Rectal smooth muscle tissue (tissue), 1 donor: ENCODE results near the gene MTMR3.

Experiments
- H3K27ac ChIP-seq: one replicate; pipeline ENCODE4 v1.7.0; 2013; ENCODE audit warnings: low read depth, low read length, inconsistent platforms
- H3K27me3 ChIP-seq: one replicate; pipeline ENCODE4 v1.7.0; 2013; ENCODE audit warnings: low read length; ENCODE audit not compliant: control insufficient read depth, insufficient read depth
- H3K36me3 ChIP-seq: one replicate; pipeline ENCODE4 v1.7.0; 2013; ENCODE audit warnings: low read length; ENCODE audit not compliant: control insufficient read depth, insufficient read depth
- H3K4me1 ChIP-seq: one replicate; pipeline ENCODE4 v1.7.0; 2013; ENCODE audit warnings: low read length; ENCODE audit not compliant: control insufficient read depth, insufficient read depth
- H3K4me3 ChIP-seq: one replicate; pipeline ENCODE4 v1.7.0; 2013; ENCODE audit warnings: low read length
- H3K9ac ChIP-seq: one replicate; pipeline ENCODE4 v1.7.0; 2013; ENCODE audit warnings: low read length

Gene MTMR3

DNA sequence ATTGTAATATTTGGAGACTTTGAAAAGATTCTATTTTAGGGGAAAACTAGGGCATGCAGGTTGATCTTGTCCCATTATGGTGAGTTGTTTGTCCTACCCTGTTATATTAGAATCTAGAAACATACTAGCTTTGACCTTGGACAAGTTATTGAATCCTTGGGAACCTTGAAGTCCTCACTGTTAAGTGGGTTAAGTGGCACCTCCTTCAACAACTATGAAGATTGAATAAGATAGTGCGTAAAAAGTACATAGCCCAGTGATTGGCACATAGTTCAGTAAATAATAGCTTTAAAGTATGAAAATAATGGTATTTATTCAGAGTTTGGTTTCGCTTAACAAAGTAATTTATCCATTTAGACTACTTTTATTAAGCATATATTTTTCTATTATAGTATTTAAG, 51.6 kb downstream of the MTMR3 start:
- no peak overlapping the region for H3K4me3 ChIP-seq
- H3K36me3 ChIP-seq = no peaks in the 10 kb centered on the region
- H3K27ac ChIP-seq = no peak overlapping the region
- no peaks in the 10 kb centered on the region for H3K27me3 ChIP-seq
- H3K9ac ChIP-seq = no peak overlapping the region
- no peaks in the 10 kb centered on the region for H3K4me1 ChIP-seq

DNA sequence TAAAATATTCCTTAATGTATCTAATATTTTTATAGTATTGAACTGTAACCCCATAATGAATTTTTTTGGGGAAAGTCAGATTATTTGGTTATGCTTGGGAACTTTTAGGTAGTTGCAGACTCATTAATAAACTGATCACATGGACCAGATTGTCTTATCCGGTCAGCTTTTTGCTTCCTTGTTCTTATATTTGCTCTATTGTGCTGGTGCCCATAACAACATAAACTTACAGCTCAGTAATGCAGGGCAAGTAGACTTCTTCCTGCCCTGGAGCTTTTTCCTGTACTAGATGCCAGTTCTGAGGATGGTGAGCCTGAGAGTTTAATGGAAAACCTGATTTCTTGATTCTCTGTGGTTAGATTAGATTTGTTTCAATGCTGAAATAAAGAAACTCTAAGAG, 53.2 kb downstream of the MTMR3 start:
- H3K4me1 ChIP-seq = no peaks in the 10 kb centered on the region
- H3K36me3 ChIP-seq = no peaks in the 10 kb centered on the region
- H3K4me3 ChIP-seq = no peak overlapping the region
- no peaks in the 10 kb centered on the region for H3K27me3 ChIP-seq
- H3K27ac ChIP-seq = no peak overlapping the region
- H3K9ac ChIP-seq = no peak overlapping the region

DNA sequence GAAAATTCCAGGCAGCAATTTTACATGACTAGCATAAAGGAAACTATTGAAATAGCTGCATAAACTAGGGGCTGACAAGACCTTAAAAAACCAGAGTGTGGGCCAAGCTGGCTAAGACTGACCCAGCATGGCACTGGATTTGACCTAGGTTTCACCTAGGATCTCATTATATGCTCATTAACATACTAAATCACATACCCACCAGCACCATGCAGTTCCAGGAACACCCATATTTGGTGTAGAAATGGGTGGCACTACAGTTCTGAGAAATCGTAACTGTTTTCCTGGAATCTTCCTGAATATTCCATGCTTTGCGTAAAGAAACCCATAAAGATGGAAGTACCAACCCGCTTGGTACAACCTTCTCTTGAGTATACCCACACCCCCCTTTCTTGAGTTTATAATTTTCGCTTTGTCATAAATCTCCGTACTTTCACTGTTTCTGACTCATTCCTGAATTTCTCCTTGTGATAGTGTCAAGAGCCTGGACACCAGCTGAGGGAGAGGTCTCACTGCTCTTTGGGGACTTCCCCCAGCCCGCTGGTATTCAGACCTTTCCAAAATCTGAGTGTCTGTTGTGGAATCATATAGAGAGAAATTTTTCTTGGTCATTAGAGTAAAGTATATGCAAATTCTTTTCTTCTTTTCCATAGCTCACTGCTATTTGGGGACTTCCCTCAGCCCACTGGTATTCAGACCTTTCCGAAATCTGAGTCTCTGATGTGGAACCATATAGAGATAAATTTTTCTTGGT, 55.1 kb downstream of the MTMR3 start:
- Histone ChIP-seq H3K27me3 (no peaks in the 10 kb centered on the region), H3K36me3 (no peaks in the 10 kb centered on the region), H3K27ac (no peak overlapping the region), H3K4me1 (no peaks in the 10 kb centered on the region), H3K4me3 (no peak overlapping the region), H3K9ac (no peak overlapping the region)

DNA sequence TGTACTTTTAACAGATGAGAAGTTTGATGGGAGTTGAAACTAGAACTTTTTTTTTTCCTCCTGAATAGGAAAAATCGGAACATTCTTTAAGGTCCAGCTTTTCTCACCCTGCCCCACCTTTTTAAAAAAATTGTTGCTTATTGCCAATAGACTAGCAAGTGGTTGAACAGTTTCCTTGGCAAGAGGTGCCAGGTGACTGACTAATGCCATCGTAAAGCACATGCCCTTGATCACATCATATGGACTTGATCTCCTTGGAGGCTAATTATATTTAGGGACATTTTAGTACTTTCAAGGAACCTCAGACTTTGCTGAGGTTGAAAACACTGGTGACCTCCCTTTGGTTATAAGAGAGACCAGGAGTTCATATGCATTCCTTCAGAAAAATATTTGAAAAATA, 57.6 kb downstream of the MTMR3 start:
- no peaks in the 10 kb centered on the region for H3K27me3 ChIP-seq
- no peaks in the 10 kb centered on the region for H3K36me3 ChIP-seq
- no peaks in the 10 kb centered on the region for H3K4me1 ChIP-seq
- no peak overlapping the region for H3K9ac ChIP-seq
- no peak overlapping the region for H3K27ac ChIP-seq
- H3K4me3 ChIP-seq = no peak overlapping the region

DNA sequence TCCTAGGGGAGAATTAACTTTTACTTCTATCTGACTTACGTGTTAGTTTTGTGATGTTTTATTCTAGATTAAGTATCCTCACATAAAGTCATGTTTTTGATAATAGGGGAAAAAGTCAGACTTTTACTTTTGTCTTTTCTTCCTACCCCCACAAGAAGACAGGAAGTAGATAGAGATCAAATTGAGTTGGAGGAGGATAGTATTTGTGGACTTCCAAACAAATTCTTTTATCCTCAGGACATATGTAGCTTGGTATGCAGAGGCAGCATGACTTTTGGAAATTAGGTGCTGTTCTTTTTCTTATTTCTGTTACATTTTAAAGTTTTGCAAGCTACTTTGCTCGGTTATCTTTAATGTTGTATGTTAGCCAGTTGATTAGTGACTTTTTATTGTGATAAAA, 61.4 kb downstream of the MTMR3 start:
- Histone ChIP-seq H3K4me3 (no peak overlapping the region), H3K36me3 (no peaks in the 10 kb centered on the region), H3K4me1 (no peaks in the 10 kb centered on the region), H3K9ac (no peak overlapping the region), H3K27me3 (no peaks in the 10 kb centered on the region), H3K27ac (no peak overlapping the region)

DNA sequence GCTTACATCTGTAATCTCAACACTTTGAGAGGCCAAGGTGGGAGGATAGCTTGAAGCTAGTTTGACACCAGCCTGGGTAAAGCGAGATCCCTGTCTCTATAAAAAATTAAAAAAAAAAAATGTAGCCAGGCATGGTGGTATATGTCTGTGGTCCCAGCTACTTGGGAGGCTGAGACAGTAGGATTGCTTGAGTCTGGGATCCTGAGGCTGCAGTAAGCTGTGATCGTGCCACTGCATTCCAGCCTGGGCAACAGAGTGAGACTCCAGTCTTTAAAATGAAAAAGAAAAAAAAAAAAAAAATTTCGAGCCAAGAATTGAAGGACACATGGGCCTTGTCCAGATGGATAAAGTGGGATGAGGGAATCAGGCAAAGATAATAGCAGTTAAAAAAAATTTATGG, 62.5 kb downstream of the MTMR3 start:
- Histone ChIP-seq H3K27ac (no peak overlapping the region), H3K4me3 (no peak overlapping the region), H3K36me3 (no peaks in the 10 kb centered on the region), H3K4me1 (peaks cover 2% of the 10 kb centered on the region), H3K27me3 (no peaks in the 10 kb centered on the region), H3K9ac (no peak overlapping the region)

DNA sequence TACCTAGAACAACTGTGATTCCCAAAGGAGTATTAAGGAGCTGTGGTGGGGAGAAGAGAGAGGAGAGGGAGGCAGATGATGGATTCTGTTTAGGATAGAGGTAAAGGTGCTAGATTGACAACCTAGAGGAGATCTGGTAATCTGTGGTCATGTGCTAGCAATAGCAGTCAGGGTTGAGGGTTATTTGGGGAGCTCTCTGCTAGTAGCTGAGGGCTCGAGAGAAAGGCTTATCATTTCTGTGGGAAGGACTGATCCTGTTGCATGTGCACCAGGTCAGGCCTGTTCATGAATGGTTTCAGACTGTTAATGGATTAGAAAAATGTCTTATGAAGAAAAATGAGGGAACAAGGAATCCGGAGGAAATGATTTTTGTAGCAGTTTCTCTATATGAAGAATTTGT, 63.2 kb downstream of the MTMR3 start:
- no peaks in the 10 kb centered on the region for H3K27me3 ChIP-seq
- H3K4me3 ChIP-seq = no peak overlapping the region
- H3K9ac ChIP-seq = no peak overlapping the region
- no peaks in the 10 kb centered on the region for H3K36me3 ChIP-seq
- H3K4me1 ChIP-seq = peaks cover 2% of the 10 kb centered on the region
- H3K27ac ChIP-seq = no peak overlapping the region

DNA sequence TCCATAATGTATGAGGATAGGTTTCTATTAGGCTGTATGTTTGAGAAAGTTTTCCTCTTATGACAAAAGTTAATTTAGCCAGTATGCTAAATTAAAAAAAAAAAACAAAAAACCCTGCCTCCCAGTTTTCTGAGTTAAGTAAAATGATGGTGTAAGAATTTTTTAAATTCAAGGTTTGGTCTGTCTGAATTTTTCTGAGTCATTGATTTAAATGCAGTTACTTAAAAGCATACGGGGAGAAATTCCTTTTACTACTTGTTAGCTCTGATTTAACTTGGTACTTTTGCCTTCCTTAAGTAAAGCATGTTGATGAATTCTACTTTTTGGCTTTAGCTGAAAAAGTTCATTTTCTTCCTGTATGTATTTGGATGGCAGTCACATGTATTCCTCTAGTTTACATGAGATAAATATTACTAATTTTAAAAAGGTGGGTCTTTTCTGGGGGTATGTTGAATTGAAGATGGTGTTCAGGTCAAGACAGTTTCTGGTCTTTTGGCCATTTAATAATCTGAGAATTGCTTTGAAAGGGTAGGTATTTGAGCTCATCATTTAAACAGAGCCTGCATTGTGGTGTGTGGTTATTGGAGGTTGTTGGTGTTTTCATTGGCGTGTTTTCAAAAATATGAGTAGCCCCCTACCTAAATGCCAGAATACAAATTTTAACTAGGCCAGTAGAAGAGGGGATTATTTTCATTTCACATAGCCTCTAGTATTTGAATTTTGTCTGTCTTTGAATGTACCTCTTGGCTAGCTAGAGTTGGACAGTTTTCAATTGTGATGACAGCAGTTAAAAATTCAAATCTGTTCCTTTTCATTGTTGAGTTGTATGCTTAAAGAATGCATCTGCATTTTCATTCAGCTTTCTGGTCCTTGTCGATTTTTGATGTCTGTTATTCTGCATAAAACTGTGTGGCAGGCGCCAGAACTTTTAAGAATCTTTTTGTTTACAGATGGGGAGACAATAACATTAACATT, 64.7 kb downstream of the MTMR3 start:
- no peak overlapping the region for H3K9ac ChIP-seq
- H3K27ac ChIP-seq = no peak overlapping the region
- H3K4me3 ChIP-seq = no peak overlapping the region
- H3K36me3 ChIP-seq = no peaks in the 10 kb centered on the region
- H3K27me3 ChIP-seq = no peaks in the 10 kb centered on the region
- H3K4me1 ChIP-seq = peaks cover 2% of the 10 kb centered on the region

DNA sequence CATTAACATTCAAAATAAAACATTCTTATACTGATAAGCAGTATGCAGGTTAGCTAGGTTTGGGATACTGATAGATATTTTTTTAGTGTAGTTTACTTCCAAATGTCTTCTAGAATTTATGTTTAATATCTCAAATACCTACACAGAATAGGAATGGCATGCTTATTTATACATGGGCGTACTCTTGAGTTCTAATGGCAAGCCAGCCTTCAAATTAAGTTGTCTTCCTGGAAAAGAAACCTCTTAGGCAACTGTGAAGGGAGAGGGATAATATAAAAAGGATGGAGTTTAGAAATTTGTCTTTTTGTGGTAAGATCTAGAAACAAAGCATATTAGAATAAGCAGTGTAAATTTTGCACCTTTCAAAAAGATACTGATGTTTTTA, 65.4 kb downstream of the MTMR3 start:
- Histone ChIP-seq H3K9ac (no peak overlapping the region), H3K27me3 (no peaks in the 10 kb centered on the region), H3K4me3 (no peak overlapping the region), H3K36me3 (no peaks in the 10 kb centered on the region), H3K4me1 (peaks cover 2% of the 10 kb centered on the region), H3K27ac (no peak overlapping the region)

DNA sequence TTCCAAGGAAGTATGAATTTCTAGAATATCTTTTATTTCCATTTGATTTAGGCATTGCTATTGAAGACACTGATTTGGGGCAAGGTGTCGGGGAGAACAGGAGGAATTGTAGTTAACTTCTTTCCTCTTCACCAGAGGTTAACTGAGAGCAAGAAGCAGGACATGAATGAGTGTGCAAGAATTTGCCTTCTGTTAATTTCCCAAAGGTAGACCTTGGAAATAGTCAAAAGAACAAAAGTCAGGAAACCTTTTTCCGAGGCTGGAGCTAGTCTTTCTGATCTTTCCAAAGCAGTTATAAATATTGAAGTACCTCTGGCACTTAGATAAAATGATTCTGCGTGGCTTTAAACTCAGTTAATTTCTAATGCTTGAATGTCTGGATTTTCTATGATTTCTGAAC, 66.9 kb downstream of the MTMR3 start:
- Histone ChIP-seq H3K4me1 (peaks cover 2% of the 10 kb centered on the region), H3K4me3 (no peak overlapping the region), H3K27ac (no peak overlapping the region), H3K27me3 (no peaks in the 10 kb centered on the region), H3K36me3 (no peaks in the 10 kb centered on the region), H3K9ac (no peak overlapping the region)

DNA sequence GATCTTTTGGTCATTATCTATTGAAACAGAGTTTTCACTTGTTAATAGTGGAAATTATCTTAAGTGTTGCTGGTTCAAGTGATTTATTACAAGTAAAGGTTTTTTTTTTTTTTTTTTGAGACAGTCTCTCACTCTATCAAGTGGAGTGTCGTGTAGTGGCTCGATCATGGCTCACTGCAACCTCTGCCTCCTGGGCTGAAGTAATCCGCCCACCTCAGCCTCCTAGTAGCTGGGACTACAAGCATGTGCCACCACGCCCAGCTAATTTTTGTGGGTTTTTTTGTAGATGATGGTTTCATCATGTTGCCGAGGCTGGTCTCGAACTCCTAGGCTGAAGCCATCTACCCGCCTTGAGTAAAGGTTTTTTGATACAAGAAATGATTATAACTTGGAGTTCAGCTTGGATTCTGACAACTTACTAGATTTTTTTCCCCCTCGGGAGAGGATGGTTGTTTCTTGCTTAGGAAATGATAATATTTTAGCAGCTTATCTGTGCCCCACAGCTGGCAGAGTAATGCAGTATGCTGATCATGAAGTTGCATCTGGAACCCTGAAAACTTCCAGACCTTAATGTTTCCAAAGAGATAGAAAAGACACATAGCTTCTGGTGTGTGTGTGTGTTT, 68.9 kb downstream of the MTMR3 start:
- Histone ChIP-seq H3K36me3 (no peaks in the 10 kb centered on the region), H3K27ac (no peak overlapping the region), H3K4me3 (no peak overlapping the region), H3K4me1 (peaks cover 2% of the 10 kb centered on the region), H3K27me3 (no peaks in the 10 kb centered on the region), H3K9ac (no peak overlapping the region)

DNA sequence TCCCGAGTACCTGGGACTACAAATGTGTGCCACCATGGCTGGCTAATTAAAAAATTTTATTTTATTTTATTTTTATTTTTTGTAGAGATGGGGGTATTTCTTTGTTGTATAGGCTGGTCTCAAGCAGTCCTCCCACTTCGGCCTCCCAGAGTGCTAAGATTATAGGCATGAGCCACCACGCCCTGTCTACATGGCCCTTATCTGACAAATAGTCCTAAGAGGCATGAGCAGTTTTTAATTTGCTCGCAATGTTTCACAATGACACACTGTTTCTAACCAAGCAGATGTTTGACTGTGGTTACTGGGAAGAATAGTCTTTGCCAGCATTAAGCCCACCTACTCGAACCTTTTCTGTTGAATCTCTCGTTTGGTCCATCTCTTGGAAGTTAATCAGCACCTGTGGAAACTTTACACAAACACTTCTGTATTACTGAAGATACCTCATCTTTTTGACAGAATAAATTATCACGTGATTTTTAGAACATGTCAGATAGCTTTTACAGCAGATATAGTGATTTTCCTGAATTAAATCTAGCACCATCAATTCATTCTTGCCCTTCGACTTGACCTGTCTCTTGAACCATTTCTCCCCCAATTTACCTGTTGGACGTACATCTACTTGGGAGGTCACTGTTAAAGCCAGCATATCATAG, 71.4 kb downstream of the MTMR3 start:
- H3K9ac ChIP-seq = no peak overlapping the region
- no peak overlapping the region for H3K27ac ChIP-seq
- no peak overlapping the region for H3K4me3 ChIP-seq
- H3K36me3 ChIP-seq = no peaks in the 10 kb centered on the region
- H3K4me1 ChIP-seq = peaks cover 2% of the 10 kb centered on the region
- no peaks in the 10 kb centered on the region for H3K27me3 ChIP-seq
